ENCODE data around the gene RGS19. TPM values are rescaled to one million over a fixed set of nuclear protein-coding genes. Genes with fewer than 3 reads are reported as not detected.

Gene RGS19
- total RNA-seq, 1 experiment from 2014 or later = 16.4 TPM

GRCh38 chr20:64076061-64076997 is 3.0 kb downstream of the RGS19 start:
- intact Hi-C loops (cut with micrococcal nuclease; ENCODE audit: unreplicated experiment) = no loop called here
- Histone ChIP-seq H3K9me3 (ENCODE audit: low read depth, low read length, poor library complexity, severe bottlenecking) (no peaks in the 10 kb centered on the region), H3K27me3 (replicated peaks; ENCODE audit: insufficient read depth, low read depth, low read length, poor library complexity) (no peaks in the 10 kb centered on the region), H3K27ac (ENCODE audit: low read depth, low read length, poor library complexity, severe bottlenecking) (no peak overlapping the region), H3K4me3 (ENCODE audit: low read depth, low read length, poor library complexity, severe bottlenecking) (no peak overlapping the region), H3K36me3 (ENCODE audit: insufficient read depth, low read length, poor library complexity, severe bottlenecking) (peaks cover 6% of the 10 kb centered on the region), H3K4me1 (ENCODE audit: insufficient read depth, low read length, poor library complexity, severe bottlenecking) (peaks cover 12% of the 10 kb centered on the region)
- no peak for TF ChIP-seq CTCF (conservative IDR thresholded peaks at IDR 0.05; ENCODE audit: low read depth, low read length)
- TF ChIP-seq EZH2 (IDR thresholded peaks at IDR 0.05; ENCODE audit: borderline replicate concordance, low read depth, low read length, poor library complexity, severe bottlenecking) = no peak
- no TSS peak for BruUV-seq (replicated peaks)
- ChIA-PET CTCF (no interaction called here), POLR2A (ENCODE audit: low non-redundant PET) (interaction anchor here (0.6 kb wide), 1 partner anchor 141 kb away, joined by 3 read pairs; no protein-coding TSS in a partner anchor)
- no peak for DNase-seq (ENCODE audit: low spot score)

GRCh38 chr20:64075556-64075955 is 3.8 kb downstream of the RGS19 start:
- BruUV-seq (replicated peaks) = no TSS peak
- peaks cover 6% of the 10 kb centered on the region for H3K36me3 ChIP-seq (ENCODE audit: insufficient read depth, low read length, poor library complexity, severe bottlenecking)
- no peaks in the 10 kb centered on the region for H3K9me3 ChIP-seq (ENCODE audit: low read depth, low read length, poor library complexity, severe bottlenecking)
- intact Hi-C loops (cut with micrococcal nuclease; ENCODE audit: unreplicated experiment) = no loop called here
- H3K27ac ChIP-seq (ENCODE audit: low read depth, low read length, poor library complexity, severe bottlenecking) = no peak overlapping the region
- CTCF ChIA-PET = no interaction called here
- TF ChIP-seq CTCF (conservative IDR thresholded peaks at IDR 0.05; ENCODE audit: low read depth, low read length) = no peak
- no peak for TF ChIP-seq EZH2 (IDR thresholded peaks at IDR 0.05; ENCODE audit: borderline replicate concordance, low read depth, low read length, poor library complexity, severe bottlenecking)
- H3K4me1 ChIP-seq (ENCODE audit: insufficient read depth, low read length, poor library complexity, severe bottlenecking) = peaks cover 12% of the 10 kb centered on the region
- no peak for DNase-seq (ENCODE audit: low spot score)
- POLR2A ChIA-PET (ENCODE audit: low non-redundant PET) = interaction anchor here (0.6 kb wide), 1 partner anchor 140 kb away, joined by 3 read pairs; no protein-coding TSS in a partner anchor
- H3K4me3 ChIP-seq (ENCODE audit: low read depth, low read length, poor library complexity, severe bottlenecking) = no peak overlapping the region
- no peaks in the 10 kb centered on the region for H3K27me3 ChIP-seq (replicated peaks; ENCODE audit: insufficient read depth, low read depth, low read length, poor library complexity)

- no TSS peak for BruUV-seq (replicated peaks)
- POLR2A ChIA-PET (ENCODE audit: low non-redundant PET) = no interaction called here
Observed at GRCh38 chr20:64074963-64075362, 4.4 kb downstream of the RGS19 start.

More at GRCh38 chr20:64074963-64075362, 4.4 kb downstream of the RGS19 start:
- Histone ChIP-seq H3K9me3 (ENCODE audit: low read depth, low read length, poor library complexity, severe bottlenecking) (no peaks in the 10 kb centered on the region), H3K4me3 (ENCODE audit: low read depth, low read length, poor library complexity, severe bottlenecking) (no peak overlapping the region), H3K4me1 (ENCODE audit: insufficient read depth, low read length, poor library complexity, severe bottlenecking) (peaks cover 12% of the 10 kb centered on the region), H3K36me3 (ENCODE audit: insufficient read depth, low read length, poor library complexity, severe bottlenecking) (peaks cover 6% of the 10 kb centered on the region), H3K27ac (ENCODE audit: low read depth, low read length, poor library complexity, severe bottlenecking) (no peak overlapping the region), H3K27me3 (replicated peaks; ENCODE audit: insufficient read depth, low read depth, low read length, poor library complexity) (no peaks in the 10 kb centered on the region)
- CTCF ChIA-PET = no interaction called here
- intact Hi-C loops (cut with micrococcal nuclease; ENCODE audit: unreplicated experiment) = no loop called here
- no peak for DNase-seq (ENCODE audit: low spot score)
- TF ChIP-seq CTCF (conservative IDR thresholded peaks at IDR 0.05; ENCODE audit: low read depth, low read length) (no peak), EZH2 (IDR thresholded peaks at IDR 0.05; ENCODE audit: borderline replicate concordance, low read depth, low read length, poor library complexity, severe bottlenecking) (no peak)
